IPS-NIHi7 (cell line): ENCODE measurements around the gene CCSER1.
"Not testable (repeated sequence)": the region's sequence is repeated elsewhere in the genome, so short reads cannot be mapped to it uniquely, and the experiment has no call there.

Source experiments
- DNase-seq: peaks from one replicate; pipeline ENCODE4 v3.0.0; 2012; ENCODE audit warnings: mixed read lengths; ENCODE audit errors: extremely low spot score

Gene CCSER1

DNA sequence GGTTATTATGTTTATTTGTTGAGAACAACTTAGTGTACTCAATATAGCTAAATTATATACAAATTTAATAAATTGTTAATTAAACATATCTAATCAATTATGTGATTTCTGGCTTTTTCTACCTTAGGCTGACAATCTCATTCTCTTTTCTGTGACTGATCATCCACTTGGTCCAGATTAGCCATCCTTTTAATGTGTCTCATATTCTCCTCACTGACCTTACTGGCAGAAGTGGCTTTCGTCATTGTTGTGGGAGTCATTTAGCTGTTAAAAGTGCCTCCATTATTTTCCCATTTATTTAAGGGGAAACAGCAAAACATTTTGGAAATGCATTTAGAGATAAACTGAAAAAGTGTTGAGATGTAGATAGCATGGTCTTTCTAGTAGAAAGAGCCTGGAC is 172.2 kb downstream of the CCSER1 start:
- DNase-seq = no peak

DNA sequence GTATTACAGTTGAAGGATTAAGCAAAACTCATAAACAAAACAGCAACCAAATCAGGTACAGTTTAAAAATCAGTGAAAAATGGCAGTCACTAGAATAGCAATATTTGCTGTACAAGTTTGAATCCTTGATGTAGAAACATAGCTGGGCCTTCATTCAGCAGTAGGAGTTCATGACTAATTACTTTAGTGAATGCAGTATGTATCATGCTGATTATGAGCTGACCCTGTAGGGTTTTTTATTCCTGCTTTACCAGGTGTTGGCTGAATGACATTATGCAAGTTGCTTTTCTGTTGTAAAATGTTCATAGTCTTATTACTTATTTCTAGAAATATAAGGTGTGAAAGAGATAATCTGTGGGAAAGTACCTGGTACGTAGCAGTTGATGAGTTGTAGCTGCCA is 179.6 kb downstream of the CCSER1 start:
- DNase-seq = no peak

DNA sequence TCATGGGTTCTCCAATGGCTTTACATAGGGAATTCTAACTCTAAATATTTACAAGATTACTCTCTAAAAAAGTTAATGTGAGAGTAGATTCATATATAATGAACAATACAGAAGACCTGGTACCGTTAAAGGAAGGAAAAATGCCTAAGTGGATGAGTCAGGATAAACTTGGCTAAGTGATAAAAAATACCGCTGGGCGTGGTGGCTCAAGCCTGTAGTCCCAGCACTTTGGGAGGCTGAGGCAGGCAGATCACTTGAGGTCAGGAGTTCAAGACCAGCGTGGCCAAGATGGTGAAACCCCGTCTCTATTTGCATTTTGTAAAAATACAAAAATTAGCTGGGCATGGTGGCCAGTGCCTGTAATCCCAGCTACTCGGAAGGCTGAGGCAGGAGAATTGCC is 189.9 kb downstream of the CCSER1 start:
- not testable (repeated sequence) for DNase-seq

DNA sequence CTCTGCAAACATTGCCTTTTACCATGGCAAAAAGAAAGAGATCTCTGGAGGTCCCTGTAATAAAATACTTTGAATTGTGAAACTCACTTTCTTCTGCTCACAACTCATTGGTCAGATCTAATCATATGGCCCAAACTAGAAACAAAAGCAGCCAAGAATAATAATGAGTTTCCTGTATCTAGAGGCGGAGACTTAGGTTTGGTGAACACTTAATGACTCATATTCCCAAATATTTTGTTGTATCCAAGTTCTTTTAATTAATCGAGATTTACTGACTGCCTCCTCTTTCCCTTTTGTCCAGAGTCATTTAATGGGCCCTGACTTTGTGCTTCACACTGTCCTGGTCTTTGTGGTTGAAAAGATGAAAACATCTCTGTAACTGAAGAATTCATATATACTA is 190.6 kb downstream of the CCSER1 start:
- no peak for DNase-seq

DNA sequence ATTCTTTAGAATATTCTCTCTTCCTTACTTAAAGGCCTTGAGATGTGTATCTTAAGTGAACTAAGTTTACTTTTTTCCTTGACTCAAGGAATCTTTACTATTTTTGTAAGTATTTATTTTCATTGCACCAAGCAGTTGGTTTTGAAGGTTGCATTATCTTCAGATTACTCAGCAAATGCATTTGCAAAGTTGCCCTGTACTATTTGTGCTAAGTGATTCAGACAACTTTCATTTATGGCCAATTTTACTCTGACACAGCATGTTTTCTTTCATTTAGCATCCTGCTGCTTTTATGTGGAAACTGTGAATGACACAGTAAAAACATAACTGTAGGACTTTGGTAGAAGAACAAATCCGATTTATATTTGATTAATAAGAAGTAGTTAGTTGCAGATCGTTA is 191.0 kb downstream of the CCSER1 start:
- no peak for DNase-seq

DNA sequence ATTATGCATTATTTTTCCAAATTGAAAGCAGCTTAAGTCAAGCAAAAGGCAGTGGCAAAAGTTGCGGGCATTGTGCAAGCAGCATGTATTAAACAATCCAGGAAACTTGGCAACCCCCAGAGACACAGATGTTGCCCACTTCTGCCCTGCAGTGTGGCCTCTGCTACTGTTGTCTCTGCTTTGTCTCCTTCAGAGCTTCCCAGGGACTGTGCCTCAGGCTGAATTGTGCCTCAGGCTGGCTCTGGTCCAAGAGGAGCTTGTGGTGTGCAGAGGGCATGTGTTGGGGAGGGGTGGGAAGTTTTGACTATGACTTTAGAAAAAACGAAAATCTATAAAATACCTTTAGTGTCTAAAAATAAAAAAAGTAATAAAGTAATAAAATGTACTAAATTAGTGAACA is 201.4 kb downstream of the CCSER1 start:
- DNase-seq = no peak

DNA sequence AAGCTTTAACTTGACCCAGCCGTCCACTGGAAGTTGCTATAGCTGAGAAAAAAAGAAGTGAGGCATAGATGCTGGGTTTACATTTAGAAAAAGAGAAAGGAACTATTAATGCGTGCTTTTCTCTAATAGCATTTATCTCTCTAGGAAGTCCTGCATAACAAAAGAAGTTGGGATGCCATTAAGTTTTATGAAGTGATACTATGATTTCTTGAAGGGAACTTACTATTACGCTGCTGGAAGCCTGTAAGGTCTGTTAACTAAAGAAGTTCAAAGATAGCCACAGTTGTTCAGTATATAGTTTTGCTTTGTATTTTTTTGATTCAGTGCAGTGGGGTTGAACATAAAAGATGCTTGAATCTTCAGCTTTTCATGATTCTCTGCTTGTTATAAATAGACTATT is 203.4 kb downstream of the CCSER1 start:
- no peak for DNase-seq

DNA sequence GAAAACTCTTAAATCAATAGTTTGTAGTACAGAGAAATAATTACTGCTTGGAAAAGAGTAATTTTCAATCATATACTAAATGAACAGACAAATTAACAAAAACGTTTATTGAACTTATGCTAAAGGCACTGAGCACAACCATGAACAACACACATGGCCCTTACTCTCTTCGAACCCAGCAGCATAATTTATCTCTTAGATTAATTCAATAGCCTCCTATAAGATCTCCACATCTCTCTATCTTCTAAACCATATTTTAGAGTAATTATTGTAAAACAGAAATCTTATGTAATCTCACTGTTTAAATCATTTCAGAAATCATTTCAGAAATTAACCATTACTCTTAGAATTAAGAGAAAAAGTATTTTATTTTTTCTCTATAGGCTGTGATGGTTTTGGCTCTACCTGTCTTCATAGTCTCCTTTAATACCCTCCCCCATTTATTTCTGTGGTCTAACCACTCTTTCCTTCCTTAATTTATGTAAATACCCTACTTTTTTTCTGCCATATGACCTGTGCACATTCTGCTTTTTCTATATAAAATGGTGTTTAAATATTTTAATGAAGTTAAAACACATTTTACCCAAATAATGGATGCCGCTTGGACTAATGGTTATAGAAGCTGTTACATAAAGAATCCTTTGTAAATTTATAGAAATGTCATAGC is 218.5 kb downstream of the CCSER1 start:
- DNase-seq = no peak

DNA sequence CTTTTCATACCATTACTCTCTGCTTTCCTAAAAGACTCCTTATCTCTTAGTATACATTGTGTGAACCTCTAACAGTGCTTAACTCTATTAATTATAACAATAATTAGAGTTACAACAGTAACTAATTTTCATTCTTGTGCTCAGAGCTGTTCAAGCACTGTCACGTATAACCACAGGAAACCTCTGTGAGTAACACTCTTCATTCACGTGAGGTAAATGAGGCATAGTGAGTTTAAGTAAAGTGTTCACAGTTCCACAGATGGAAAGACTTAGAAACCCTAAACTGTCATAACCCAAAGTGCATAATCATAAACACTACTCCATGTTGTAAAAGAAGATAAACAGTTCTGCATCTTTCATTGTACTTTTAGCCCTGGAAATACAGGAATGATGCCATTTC is 222.4 kb downstream of the CCSER1 start:
- DNase-seq = no peak

DNA sequence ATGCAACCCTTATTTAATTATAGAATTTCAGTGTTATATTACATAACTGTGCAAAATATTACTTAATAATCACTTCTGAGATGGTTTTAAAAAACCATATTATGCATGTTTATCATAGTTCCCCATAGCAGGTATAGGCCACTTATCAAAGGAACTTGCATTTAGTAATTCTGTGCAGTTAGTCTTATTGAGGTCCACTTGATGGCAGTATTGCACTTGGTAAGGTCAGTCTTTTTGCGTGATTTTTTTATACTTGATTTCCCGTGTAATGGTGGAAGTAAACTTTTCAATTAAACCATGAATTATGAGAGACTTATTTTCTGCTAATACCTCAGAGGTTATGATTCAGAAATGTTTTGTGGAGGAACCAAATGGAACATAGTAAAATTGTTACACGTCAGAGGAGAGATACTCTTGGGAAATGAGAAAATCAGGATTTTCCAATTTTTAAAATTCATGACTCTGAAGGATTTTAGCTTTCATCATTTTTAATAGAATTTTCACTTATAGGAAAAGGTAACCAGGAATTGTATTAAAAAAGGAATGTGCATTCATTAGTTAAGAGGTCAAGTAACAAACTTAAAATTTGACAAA is 230.0 kb downstream of the CCSER1 start:
- DNase-seq = peak; percentile 17

DNA sequence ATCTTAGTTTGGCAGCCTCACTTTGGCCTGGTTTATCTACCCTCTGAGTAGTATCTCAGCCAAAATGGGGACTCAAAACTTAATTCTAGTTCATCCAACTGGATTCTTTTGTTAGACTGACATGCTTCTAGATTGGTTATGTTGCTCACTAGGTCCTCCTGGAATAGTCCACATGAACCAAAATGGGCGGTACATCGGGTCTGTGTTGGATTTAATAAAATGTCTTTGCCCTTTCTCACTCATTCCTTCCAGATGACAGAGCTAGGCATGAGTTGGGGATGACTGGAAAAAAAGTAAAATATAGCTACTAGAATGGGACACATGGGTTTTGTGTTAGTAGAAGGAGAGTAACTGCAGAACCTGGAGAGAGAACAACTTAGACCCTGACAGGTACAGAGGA is 247.9 kb downstream of the CCSER1 start:
- no peak for DNase-seq

DNA sequence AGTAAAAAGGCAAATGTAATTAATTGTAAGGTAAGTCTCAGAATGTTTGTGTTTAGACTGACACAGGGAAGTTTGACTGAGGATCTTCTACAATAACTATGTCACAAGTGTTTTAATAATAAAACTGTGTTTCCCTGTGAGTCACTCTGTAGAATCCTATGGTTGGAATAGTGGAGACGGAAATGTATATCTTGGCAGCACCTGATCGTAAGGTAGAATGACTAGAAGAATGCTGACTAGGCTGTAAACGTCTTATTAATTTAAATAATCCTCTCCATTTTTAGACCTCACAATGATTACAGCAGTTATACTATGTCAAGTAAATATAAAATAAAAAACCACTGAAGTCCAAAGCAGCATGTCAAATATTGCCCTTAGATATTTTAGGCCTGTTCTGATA is 266.0 kb downstream of the CCSER1 start:
- no peak for DNase-seq

DNA sequence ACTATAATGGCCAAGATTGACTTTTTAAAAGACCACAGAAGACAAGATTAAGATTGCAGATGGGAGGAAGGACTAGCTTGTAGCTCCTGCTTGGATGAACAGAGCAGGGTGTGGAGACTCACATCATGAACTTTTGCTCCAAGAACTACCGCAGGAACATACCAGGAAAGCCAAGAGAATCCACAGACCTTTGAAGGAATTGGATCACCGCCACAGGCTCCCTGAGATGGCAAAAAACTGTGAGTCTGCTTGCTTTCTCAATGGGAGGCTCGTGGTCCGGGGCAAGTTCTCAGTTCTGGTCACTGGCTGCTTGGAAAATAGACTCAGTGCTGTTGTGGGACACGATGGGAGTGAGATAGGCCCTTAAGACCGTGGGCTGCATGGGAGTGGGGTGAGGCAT is 276.6 kb downstream of the CCSER1 start:
- DNase-seq = no peak

DNA sequence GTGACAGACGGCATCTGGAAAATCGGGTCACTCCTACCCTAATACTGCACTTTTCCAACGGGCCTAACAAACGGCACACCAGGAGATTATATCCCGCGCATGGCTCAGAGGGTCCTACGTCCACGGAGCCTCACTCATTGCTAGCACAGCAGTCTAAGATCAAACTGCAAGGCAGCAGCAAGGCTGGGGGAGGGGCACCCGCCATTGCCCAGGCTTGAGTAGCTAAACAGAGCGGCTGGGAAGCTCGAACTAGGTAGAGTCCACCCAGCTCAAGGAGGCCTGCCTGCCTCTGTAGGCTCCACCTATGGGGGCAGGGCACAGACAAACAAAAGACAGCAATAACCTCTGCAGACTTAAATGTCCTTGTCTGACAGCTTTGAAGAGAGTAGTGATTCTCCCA is 280.7 kb downstream of the CCSER1 start:
- not testable (repeated sequence) for DNase-seq

DNA sequence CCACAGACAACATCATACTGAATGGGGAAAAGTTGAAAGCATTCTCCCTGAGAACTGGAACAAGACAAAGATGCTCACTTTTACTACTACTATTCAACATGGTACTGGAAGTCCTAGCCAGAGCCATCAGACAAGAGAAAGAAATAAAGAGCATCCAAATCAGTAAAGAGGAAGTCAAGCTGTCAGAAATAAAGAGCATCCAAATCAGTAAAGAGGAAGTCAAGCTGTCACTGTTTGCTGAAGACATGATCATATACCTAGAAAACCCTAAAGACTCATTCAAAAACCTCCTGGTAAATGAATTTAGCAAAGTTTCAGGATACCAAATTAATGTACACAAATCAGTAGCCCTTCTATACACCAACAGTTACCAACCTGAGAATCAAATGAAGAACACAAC is 285.6 kb downstream of the CCSER1 start:
- not testable (repeated sequence) for DNase-seq

DNA sequence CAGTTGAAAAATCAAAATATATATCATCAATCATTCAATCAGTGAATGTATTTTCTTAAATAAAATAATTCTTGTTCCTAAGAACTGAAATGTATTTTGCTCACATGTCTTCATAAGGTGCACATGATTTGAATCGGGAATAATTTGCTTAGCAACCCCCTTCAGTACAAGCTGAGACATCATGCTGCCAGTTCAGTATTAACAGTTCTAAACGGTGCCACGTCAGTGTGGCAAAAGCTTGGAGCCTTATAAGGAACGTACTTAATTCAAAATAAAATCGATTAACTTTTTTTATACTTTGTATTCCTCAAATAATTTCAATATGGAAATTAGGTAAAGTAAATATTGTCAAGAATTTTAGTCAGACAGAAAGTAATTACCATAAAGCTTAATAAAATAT is 287.9 kb downstream of the CCSER1 start:
- no peak for DNase-seq

DNA sequence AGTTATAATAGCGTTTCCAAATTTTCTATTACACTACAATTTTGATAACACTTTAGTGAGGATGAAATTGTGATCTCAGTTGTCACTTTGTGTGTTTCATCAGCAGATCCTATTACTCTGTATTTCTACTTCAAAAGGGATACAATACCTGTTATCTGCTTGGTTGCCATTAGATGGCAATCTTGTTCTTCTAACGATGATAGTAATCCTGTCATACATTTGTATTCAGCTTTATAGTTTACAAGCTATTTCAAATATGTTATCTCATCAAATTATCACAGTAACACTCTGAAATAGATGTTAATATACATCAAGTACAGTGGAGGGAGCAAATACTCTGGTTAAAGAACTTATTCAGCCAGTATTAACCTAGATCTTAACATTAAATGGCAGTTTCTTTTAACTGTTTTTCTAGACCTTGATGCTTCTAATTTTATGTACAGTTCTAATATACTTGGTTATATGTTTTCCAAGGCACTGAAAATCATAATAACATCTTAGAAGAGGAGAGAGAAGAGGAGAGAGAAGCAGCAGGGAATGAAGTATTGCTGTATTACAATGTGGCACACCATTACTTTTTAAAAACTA is 292.0 kb downstream of the CCSER1 start:
- peak; percentile 19 for DNase-seq

DNA sequence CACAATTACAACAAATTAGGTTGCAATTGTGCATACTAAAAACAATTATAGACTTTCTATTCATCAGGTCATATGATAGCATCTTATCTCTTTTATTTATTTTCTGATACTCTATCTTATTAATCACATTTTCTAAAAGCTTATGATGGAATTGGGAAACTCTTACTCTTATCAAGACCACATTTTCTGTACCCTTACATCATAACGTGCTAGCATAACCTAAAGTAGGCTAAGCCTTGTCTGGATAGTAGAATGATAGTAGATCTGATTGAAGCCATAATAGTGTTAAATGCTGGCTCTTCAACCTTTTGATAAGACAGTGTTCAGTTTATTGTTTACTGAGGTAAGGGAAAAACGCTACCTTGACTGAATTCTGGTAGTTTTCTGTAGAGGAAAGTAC is 294.0 kb downstream of the CCSER1 start:
- no peak for DNase-seq

DNA sequence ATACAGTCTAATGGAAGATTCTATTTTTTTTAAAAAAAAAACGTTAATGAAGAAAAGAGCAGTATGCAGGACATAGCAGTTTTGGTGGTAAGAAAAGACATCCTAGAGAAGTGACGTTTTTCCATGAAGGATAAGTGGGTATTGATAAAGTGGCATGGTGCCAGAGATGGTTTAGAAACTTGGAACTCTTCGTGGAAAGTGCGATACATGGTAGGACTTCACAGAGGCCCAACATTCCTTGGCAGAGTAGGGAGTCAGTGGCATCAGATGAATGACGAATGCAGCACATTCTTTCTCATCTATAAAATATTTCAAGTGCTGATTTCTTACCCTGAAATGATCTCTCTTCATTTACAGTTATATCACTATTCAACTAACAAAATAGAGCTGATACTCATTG is 298.7 kb downstream of the CCSER1 start:
- DNase-seq = no peak

DNA sequence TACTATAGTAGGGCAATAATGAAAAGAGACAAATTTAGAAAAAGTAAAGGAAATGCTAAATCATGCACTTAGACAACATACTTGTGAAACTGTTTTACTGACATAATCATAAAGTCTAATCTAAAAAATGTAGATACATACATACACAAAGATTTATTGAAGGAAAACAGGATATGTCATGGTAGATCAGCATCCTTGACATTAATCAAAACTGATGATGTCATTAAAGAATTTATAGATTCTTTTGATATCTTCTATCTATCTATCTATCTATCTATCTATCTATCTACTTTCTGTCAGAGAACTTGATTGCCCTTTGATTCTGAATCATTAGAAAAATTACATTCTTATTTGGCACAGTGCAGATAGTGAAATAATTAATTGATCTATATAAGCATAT is 311.3 kb downstream of the CCSER1 start:
- DNase-seq = no peak

DNA sequence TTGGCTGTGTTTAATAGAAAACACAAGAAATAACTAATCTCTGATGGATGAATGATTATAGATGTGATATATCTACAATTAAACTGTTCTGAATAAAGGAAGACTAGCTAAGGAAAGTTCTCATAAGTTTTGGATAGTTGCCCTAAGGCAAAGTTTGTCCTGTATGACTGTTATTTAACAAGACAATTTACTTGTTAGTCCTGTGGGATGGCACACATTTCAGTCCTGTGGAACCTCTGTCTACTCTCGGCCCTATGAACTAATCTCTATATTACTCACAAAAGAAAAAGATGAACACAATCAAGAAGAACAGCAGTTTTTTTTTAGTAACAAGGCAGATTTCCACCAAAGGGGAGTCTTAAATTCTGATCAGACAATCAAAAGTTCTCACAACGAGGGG is 314.6 kb downstream of the CCSER1 start:
- no peak for DNase-seq

DNA sequence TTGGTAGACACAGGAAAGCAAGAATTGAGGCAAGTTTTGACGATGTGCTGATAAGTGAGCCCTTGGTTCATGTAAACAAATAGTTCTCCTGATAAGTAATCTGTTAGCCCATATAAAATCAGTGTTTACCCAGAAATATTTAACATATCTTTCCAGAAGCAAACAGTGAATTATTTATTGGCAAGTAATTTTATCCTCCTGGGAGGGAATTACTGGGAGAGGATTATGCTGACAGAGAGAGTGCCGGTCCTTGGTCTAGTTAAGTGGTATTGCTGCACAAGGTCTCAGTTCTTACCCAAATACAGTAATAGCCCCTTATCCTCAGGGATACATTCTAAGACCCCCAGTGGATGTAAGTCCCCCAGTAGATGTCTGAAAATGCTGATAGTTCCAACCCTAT is 315.4 kb downstream of the CCSER1 start:
- DNase-seq = no peak

DNA sequence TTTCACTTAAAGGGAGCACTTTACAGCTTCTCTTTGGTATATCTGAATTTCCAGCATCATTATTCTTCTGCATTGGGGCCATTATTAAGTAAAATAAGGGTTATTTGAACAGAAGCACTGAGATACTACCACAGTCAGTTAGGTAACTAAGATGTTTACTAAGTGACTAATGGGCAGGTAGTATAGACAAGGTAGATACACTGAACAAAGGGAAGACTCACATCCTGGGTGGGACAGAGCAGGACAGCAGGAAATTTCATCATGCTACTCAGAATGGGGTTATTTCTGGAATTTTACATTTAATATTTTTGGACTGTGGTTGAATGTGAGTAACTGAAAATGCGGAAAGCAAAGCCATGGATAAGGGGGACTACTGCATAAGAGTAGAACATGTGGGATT is 316.0 kb downstream of the CCSER1 start:
- DNase-seq = no peak

DNA sequence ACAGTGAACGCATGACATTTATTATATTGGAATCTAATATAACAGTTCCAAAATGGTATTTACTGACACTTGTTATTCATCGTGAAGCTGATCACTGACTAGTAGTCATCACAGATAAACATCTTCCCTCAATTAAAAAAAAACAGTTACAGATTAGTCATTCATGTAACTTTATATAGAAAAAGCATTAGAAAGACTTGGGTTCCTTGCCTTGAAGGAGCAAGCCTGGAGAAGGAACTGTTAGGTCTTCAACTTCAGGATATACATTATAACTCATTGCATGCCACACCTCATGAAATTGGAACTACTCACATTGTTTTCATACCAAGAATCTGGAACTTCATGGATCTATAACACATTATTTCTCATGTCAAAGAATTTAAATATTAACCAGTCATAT is 317.7 kb downstream of the CCSER1 start:
- DNase-seq = no peak
